SH-SY5Y (cell line): ENCODE measurements around the gene AP3B1.

ENCODE experiments used
- GATA2 ChIP-seq: IDR thresholded peaks from 2 replicates; pipeline ENCODE4 v1.6.1; 2011; ENCODE audit warnings: mild to moderate bottlenecking, low read depth, low read length
- GATA3 ChIP-seq: IDR thresholded peaks from 2 replicates; pipeline ENCODE4 v1.6.1; 2011; ENCODE audit warnings: low read depth, mild to moderate bottlenecking, low read length, moderate library complexity

DNA sequence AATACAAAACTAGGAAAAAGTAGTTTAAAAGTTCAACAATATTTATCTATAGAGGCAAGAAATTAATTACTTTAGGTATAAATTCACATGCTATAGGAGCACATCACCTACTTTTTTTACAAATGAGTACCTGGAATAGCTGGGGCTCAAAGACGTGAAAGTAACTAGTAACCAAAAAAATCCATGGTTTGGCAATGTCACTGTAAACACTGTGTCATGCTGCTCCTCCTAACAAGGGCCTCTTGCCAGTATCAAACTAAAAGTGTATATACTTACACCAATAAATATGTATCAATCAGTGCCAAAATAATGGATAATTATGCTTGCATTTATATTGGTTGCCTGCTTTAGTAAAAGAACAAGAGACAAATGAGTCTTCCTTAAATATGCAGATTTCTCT is 78.9 kb downstream of the AP3B1 start:
- TF ChIP-seq GATA3 (no peak), GATA2 (no peak)
